K562 (cell line): ENCODE measurements around the gene CMBL. TPM values are rescaled to one million over a fixed set of nuclear protein-coding genes. Genes with fewer than 3 reads are reported as not detected.

Experiments
- CUX1 ChIP-seq: fragments of 200-800 bp; sonication (Bioruptor generic); IDR thresholded peaks from 2 replicates; pipeline ENCODE4 v1.6.1; 2016; ENCODE audit warnings: missing genetic modification characterization, missing compliant biosample characterization
- EWSR1 ChIP-seq: fragments of 450-650 bp; IDR thresholded peaks from 2 replicates; pipeline ENCODE4 v1.6.1; 2018; ENCODE audit warnings: borderline replicate concordance, mild to moderate bottlenecking, low read depth, moderate library complexity; ENCODE audit not compliant: partially characterized antibody
- FOXK1 ChIP-seq: sonication (generic); formaldehyde crosslinking; IDR thresholded peaks from 2 replicates; pipeline ENCODE4 v1.8.0; 2022; ENCODE audit warnings: missing genetic modification reagents, mild to moderate bottlenecking, borderline replicate concordance
- GATAD2B ChIP-seq: fragments of 450-650 bp; IDR thresholded peaks from 2 replicates; pipeline ENCODE4 v1.6.1; 2017; ENCODE audit warnings: mild to moderate bottlenecking, borderline replicate concordance
- HBP1 ChIP-seq: fragments of 450-650 bp; formaldehyde crosslinking; IDR thresholded peaks from 2 replicates; pipeline ENCODE4 v1.4.0; 2022; ENCODE audit warnings: missing genetic modification characterization
- HDAC1 ChIP-seq, 2 experiments: fragments of 450-650 bp; IDR thresholded peaks; 2 replicates each; pipeline ENCODE4 v1.6.1; 2016 to 2017; ENCODE audit warnings: inconsistent platforms in 1 of 2, mild to moderate bottlenecking in 1 of 2, moderate library complexity in 1 of 2
- IRF2 ChIP-seq: sonication (generic); formaldehyde crosslinking; IDR thresholded peaks from 2 replicates; pipeline ENCODE4 v1.8.1; 2022; ENCODE audit warnings: mild to moderate bottlenecking, missing genetic modification reagents
- KLF13 ChIP-seq: fragments of 450-650 bp; IDR thresholded peaks from 2 replicates; pipeline ENCODE4 v1.6.1; 2016; ENCODE audit warnings: missing genetic modification characterization, low read depth, mild to moderate bottlenecking, missing compliant biosample characterization, moderate library complexity, borderline replicate concordance
- MCM2 ChIP-seq: fragments of 450-650 bp; IDR thresholded peaks from 2 replicates; pipeline ENCODE4 v1.6.1; 2017; ENCODE audit warnings: low read depth, mild to moderate bottlenecking
- NFRKB ChIP-seq: fragments of 450-650 bp; IDR thresholded peaks from 2 replicates; pipeline ENCODE4 v1.6.1; 2016; ENCODE audit warnings: low read depth
- SMAD2 ChIP-seq: fragments of 150-350 bp; IDR thresholded peaks from 2 replicates; pipeline ENCODE4 v1.6.1; 2014; ENCODE audit warnings: low read depth, mild to moderate bottlenecking, low read length
- TAF7 ChIP-seq: fragments of 450-650 bp; IDR thresholded peaks from 2 replicates; pipeline ENCODE4 v1.6.1; 2016; ENCODE audit warnings: missing genetic modification characterization, missing compliant biosample characterization
- TAF9B ChIP-seq: fragments of 450-650 bp; IDR thresholded peaks from 2 replicates; pipeline ENCODE4 v1.6.1; 2018; ENCODE audit warnings: mild to moderate bottlenecking; ENCODE audit not compliant: partially characterized antibody
- ZMIZ1 ChIP-seq, 2 experiments: fragments of 150-350 bp in 1 of 2; IDR thresholded peaks; 2 replicates each; pipeline ENCODE4 v1.6.1; 2012 to 2016; ENCODE audit warnings: low read depth in 2 of 2, low read length in 2 of 2, mild to moderate bottlenecking in 1 of 2, moderate library complexity in 1 of 2
- ZNF175 ChIP-seq: fragments of 200-800 bp; sonication (Bioruptor generic); IDR thresholded peaks from 2 replicates; pipeline ENCODE4 v1.6.1; 2016; ENCODE audit warnings: low read depth, mild to moderate bottlenecking, missing genetic modification characterization, missing compliant biosample characterization
- ZNF444 ChIP-seq: fragments of 250-450 bp; sonication (Bioruptor Pico); IDR thresholded peaks from 2 replicates; pipeline ENCODE4 v1.4.0; 2020; ENCODE audit warnings: mild to moderate bottlenecking, moderate library complexity
- ZNF707 ChIP-seq: fragments of 250-450 bp; sonication (Bioruptor Pico); conservative IDR thresholded peaks from 2 replicates; pipeline ENCODE4 v1.8.0; 2022; ENCODE audit warnings: inconsistent platforms, mild to moderate bottlenecking, moderate library complexity
- polyA plus RNA-seq, 8 experiments: library from polyadenylated mRNA; depleted of rRNA in 4 of 8; stranded (reverse) in 5 of 8; unstranded in 3 of 8; fragments of >200 nt; fragmentation: Nextera tagmentation in 2 of 8; fragmentation: Illumina TruSeq in 1 of 8; extraction: Ambion mirVana in 2 of 8; extraction: Trizol in 1 of 8; gene quantifications; 2 replicates each; pipeline versions ENCODE4 v1.2.1 to v1.2.3, GENCODE V29; 2011 to 2014; ENCODE audit warnings: inconsistent platforms in 1 of 8, missing spikeins in 1 of 8
- total RNA-seq, 7 experiments: library from RNA; depleted of rRNA in 6 of 7; stranded (reverse); fragments of >200 nt in 6 of 7; fragmentation: Illumina TruSeq in 2 of 7; extraction: Trizol in 2 of 7; gene quantifications; 2 replicates each; pipeline versions ENCODE4 v1.2.1 to v1.2.3, GENCODE V29; 2011 to 2021; ENCODE audit warnings: low replicate concordance in 1 of 7

Gene CMBL
- total and polyA plus RNA-seq, 9 of the 15 experiments (the other 6 are each of a cell fraction or from before 2014, with no cell fraction given), result 22.6 to 192 (median 71.1) TPM

GRCh38 chr5:10249948-10250805 is 57.5 kb downstream of the CMBL start, which contains the start of gene CCT5 (continued):
- TF ChIP-seq KLF13 (tag) (peak; percentile 87), NFRKB (peak; percentile 88), ZMIZ1 (IDR thresholded peaks at IDR 0.05; ENCODE audit: low read depth in 2 of 2, low read length in 2 of 2) (peak in 1 of 2 experiments; percentile 60; a peak in 1 of 4 replicates), ZNF707 (CRISPR knock-in tag) (no peak), CUX1 (CRISPR knock-in tag) (no peak), GATAD2B (no peak), TAF9B (peak; percentile 89), HDAC1 (IDR thresholded peaks at IDR 0.05) (peak in 1 of 2 experiments; percentile 94; a peak in 2 of 4 replicates), EWSR1 (no peak), HBP1 (no peak), FOXK1 (CRISPR knock-in tag) (no peak; the same call in 1 of the 2 replicates), IRF2 (CRISPR knock-in tag) (no peak), ZNF444 (no peak), SMAD2 (no peak), ZNF175 (CRISPR knock-in tag) (no peak), TAF7 (tag) (peak; percentile 96), MCM2 (no peak)
